ENCODE results near the gene KCTD16. TPM values are rescaled to one million over a fixed set of nuclear protein-coding genes. Genes with fewer than 3 reads are reported as not detected.

The KCTD16 gene
- total and polyA plus RNA-seq, 2 experiments from 2014 or later, result 0.02 to 0.76 TPM

DNA sequence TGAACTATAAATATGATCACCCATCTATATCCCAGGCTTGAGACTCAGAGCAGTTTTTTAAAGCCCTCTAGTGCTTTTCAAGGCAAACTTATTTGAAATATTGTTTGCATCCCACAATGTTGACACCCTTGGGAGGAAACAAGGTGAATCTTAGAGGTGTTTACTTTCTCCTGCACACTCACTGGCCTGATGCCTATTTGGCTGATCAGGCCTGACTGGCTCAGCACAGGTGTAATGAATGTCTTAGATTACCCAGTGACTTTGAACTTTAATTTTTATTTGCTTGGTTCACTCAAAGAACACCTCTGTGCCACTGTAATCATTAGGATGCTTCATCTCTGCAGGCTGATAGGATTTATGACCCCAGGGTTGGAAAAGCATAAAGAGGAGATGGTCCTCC lies 158.3 kb downstream of the KCTD16 start:
- no peak overlapping the region for H3K27ac Mint-ChIP-seq
- TF ChIP-seq ZNF114 (CRISPR knock-in tag; IDR thresholded peaks at IDR 0.05), result no peak
- no peak for TF ChIP-seq CREB1 (CRISPR knock-in tag; IDR thresholded peaks at IDR 0.05; ENCODE audit: low read depth)
- no peak for TF ChIP-seq NANOG (IDR thresholded peaks at IDR 0.05; ENCODE audit: borderline replicate concordance)
- no peak for TF ChIP-seq JUNB (IDR thresholded peaks at IDR 0.05; ENCODE audit: unreplicated experiment)
- TF ChIP-seq, protein P1, sequence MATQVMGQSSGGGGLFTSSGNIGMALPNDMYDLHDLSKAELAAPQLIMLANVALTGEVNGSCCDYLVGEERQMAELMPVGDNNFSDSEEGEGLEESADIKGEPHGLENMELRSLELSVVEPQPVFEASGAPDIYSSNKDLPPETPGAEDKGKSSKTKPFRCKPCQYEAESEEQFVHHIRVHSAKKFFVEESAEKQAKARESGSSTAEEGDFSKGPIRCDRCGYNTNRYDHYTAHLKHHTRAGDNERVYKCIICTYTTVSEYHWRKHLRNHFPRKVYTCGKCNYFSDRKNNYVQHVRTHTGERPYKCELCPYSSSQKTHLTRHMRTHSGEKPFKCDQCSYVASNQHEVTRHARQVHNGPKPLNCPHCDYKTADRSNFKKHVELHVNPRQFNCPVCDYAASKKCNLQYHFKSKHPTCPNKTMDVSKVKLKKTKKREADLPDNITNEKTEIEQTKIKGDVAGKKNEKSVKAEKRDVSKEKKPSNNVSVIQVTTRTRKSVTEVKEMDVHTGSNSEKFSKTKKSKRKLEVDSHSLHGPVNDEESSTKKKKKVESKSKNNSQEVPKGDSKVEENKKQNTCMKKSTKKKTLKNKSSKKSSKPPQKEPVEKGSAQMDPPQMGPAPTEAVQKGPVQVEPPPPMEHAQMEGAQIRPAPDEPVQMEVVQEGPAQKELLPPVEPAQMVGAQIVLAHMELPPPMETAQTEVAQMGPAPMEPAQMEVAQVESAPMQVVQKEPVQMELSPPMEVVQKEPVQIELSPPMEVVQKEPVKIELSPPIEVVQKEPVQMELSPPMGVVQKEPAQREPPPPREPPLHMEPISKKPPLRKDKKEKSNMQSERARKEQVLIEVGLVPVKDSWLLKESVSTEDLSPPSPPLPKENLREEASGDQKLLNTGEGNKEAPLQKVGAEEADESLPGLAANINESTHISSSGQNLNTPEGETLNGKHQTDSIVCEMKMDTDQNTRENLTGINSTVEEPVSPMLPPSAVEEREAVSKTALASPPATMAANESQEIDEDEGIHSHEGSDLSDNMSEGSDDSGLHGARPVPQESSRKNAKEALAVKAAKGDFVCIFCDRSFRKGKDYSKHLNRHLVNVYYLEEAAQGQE (IDR thresholded peaks at IDR 0.05; ENCODE audit: unreplicated experiment), result no peak
- no peak for TF ChIP-seq ZNF331 (CRISPR knock-in tag; IDR thresholded peaks at IDR 0.05; ENCODE audit: low read depth)
- TF ChIP-seq STAT1 (IDR thresholded peaks at IDR 0.05; ENCODE audit: unreplicated experiment), result no peak
- no peak for TF ChIP-seq EZH2phosphoT487 (IDR thresholded peaks at IDR 0.05; ENCODE audit: unreplicated experiment)
- no peak for ATAC-seq
- H3K4me3 Mint-ChIP-seq, result no peak overlapping the region
- Histone ChIP-seq H2AFZ (no peak overlapping the region), H3K9me2 (ENCODE audit: insufficient read depth) (peaks cover 3% of the 10 kb centered on the region; the same call in 1 of the 2 replicates), H3K4me1 (ENCODE audit: insufficient read depth) (no peaks in the 10 kb centered on the region; the same call in 1 of the 2 replicates), H4K20me1 (replicated peaks; ENCODE audit: insufficient read depth) (no peaks in the 10 kb centered on the region), H3K27ac (ENCODE audit: low read depth) (no peak overlapping the region), H3K79me2 (replicated peaks; ENCODE audit: insufficient read depth) (no peaks in the 10 kb centered on the region), H3K27me3 (ENCODE audit: insufficient read depth) (no peaks in the 10 kb centered on the region), H3K4me3 (no peak overlapping the region), H3K36me3 (ENCODE audit: insufficient read depth) (no peaks in the 10 kb centered on the region), H3K4me2 (no peak overlapping the region), H3F3A (replicated peaks; ENCODE audit: low read depth) (no peaks in the 10 kb centered on the region)
- no peaks in the 10 kb centered on the region for H3K4me1 Mint-ChIP-seq
- no peak for DNase-seq (ENCODE audit: low spot score)
- no peaks in the 10 kb centered on the region for H3K27me3 Mint-ChIP-seq (ENCODE audit: insufficient read depth, low read depth, poor library complexity)
- no peaks in the 10 kb centered on the region for H3K9me3 Mint-ChIP-seq
- H3K36me3 Mint-ChIP-seq (ENCODE audit: low read depth), result no peaks in the 10 kb centered on the region

DNA sequence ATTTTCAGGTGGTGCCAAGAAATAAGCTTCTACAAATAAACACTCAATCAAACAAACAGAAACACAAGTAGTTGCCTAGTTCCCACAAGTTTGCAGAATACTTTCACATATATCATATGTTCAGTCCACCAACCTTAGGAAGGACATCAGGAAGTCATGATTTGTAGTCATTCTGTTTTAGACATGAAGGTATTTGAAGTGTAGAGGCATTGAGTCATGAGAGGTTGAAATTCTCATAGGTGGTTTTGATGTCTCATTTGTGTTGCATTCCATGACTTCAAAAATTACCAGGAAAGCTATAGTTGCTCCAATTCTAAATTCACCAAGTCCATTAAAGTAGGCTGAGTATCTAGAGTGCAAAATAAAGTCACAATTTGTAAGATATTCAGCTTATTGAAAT lies 159.0 kb downstream of the KCTD16 start:
- no peaks in the 10 kb centered on the region for H3K4me1 Mint-ChIP-seq
- no peak overlapping the region for H3K4me3 Mint-ChIP-seq
- Histone ChIP-seq H4K20me1 (replicated peaks; ENCODE audit: insufficient read depth) (no peaks in the 10 kb centered on the region), H3K27ac (ENCODE audit: low read depth) (no peak overlapping the region), H3K4me3 (no peak overlapping the region), H2AFZ (no peak overlapping the region), H3F3A (replicated peaks; ENCODE audit: low read depth) (no peaks in the 10 kb centered on the region), H3K27me3 (ENCODE audit: insufficient read depth) (no peaks in the 10 kb centered on the region), H3K79me2 (replicated peaks; ENCODE audit: insufficient read depth) (no peaks in the 10 kb centered on the region), H3K4me2 (no peak overlapping the region), H3K36me3 (ENCODE audit: insufficient read depth) (no peaks in the 10 kb centered on the region), H3K9me2 (ENCODE audit: insufficient read depth) (peaks cover 4% of the 10 kb centered on the region; the same call in 1 of the 2 replicates), H3K4me1 (ENCODE audit: insufficient read depth) (no peaks in the 10 kb centered on the region; the same call in 1 of the 2 replicates)
- no peak for ATAC-seq
- no peak for DNase-seq (ENCODE audit: low spot score)
- no peaks in the 10 kb centered on the region for H3K27me3 Mint-ChIP-seq (ENCODE audit: insufficient read depth, low read depth, poor library complexity)
- H3K36me3 Mint-ChIP-seq (ENCODE audit: low read depth), result no peaks in the 10 kb centered on the region
- H3K9me3 Mint-ChIP-seq, result no peaks in the 10 kb centered on the region
- no peak overlapping the region for H3K27ac Mint-ChIP-seq
- TF ChIP-seq, protein P1 (IDR thresholded peaks at IDR 0.05; ENCODE audit: unreplicated experiment), result no peak
- TF ChIP-seq EZH2phosphoT487 (IDR thresholded peaks at IDR 0.05; ENCODE audit: unreplicated experiment), result no peak
- TF ChIP-seq STAT1 (IDR thresholded peaks at IDR 0.05; ENCODE audit: unreplicated experiment), result no peak
- no peak for TF ChIP-seq NANOG (IDR thresholded peaks at IDR 0.05; ENCODE audit: borderline replicate concordance)
